ENCODE results near the gene MYO3B. TPM values are rescaled to one million over a fixed set of nuclear protein-coding genes. Genes with fewer than 3 reads are reported as not detected.

MYO3B gene
- total RNA-seq, 1 experiment from 2014 or later = 0.63 TPM

GRCh38 chr2:170486730-170487129, 308.8 kb downstream of the MYO3B start:
- no CpG with 5 or more reads among the region's 3 CpGs for WGBS (ENCODE audit: extremely low coverage, insufficient read length, low lambda C conversion rate)
- Histone ChIP-seq H4K8ac (replicated peaks; ENCODE audit: insufficient read length, low read depth, low read length) (no peak overlapping the region), H3K4me2 (ENCODE audit: insufficient read depth, insufficient read length, low read length) (no peak overlapping the region), H3K23me2 (ENCODE audit: insufficient read length, low read depth, low read length, poor library complexity, severe bottlenecking) (no peaks in the 10 kb centered on the region), H3K27me3 (ENCODE audit: insufficient read depth, low read length) (no peaks in the 10 kb centered on the region), H3K27ac (ENCODE audit: insufficient read length, low read depth, low read length) (no peak overlapping the region), H3K56ac (ENCODE audit: insufficient read length, low read depth, low read length) (no peak overlapping the region), H3K79me1 (ENCODE audit: insufficient read depth, low read depth, low read length, poor library complexity, severe bottlenecking) (no peaks in the 10 kb centered on the region), H4K5ac (ENCODE audit: insufficient read length, low read depth, low read length) (no peak overlapping the region), H2BK12ac (ENCODE audit: insufficient read length, low read depth, low read length) (no peak overlapping the region), H4K91ac (ENCODE audit: insufficient read length, low read depth, low read length) (no peak overlapping the region), H3K18ac (ENCODE audit: insufficient read length, low read depth, low read length) (no peak overlapping the region), H2BK120ac (ENCODE audit: low read depth, low read length, poor library complexity, severe bottlenecking) (no peak overlapping the region), H3K9me3 (ENCODE audit: control insufficient read depth, low read depth, low read length) (no peaks in the 10 kb centered on the region), H3K23ac (ENCODE audit: insufficient read length, low read depth, low read length) (no peak overlapping the region), H2BK15ac (ENCODE audit: low read depth, low read length) (no peak overlapping the region), H2BK20ac (ENCODE audit: low read depth, low read length, poor library complexity, severe bottlenecking) (no peak overlapping the region), H3K4ac (ENCODE audit: low read depth, low read length) (no peak overlapping the region), H2AFZ (ENCODE audit: low read length) (no peak overlapping the region), H2AK5ac (ENCODE audit: insufficient read length, low read length) (no peak overlapping the region), H3K79me2 (ENCODE audit: insufficient read depth, low read length) (no peaks in the 10 kb centered on the region), H2BK5ac (ENCODE audit: insufficient read length, low read length) (no peak overlapping the region), H3K4me1 (ENCODE audit: insufficient read depth, low read length) (no peaks in the 10 kb centered on the region), H3K14ac (ENCODE audit: insufficient read depth, low read length) (no peak overlapping the region), H3K9ac (ENCODE audit: extremely low read depth, insufficient read length, low read length) (no peak overlapping the region), H3T11ph (ENCODE audit: low read length) (no peak overlapping the region), H4K20me1 (ENCODE audit: control insufficient read depth, insufficient read depth, insufficient read length) (no peaks in the 10 kb centered on the region)
- Mint-ChIP-seq H3K27ac (no peak overlapping the region), H3K9me3 (no peaks in the 10 kb centered on the region), H3K27me3 (ENCODE audit: low read depth) (peaks cover 2% of the 10 kb centered on the region), H3K36me3 (ENCODE audit: insufficient read depth in 1 of 3, low read depth in 3 of 3) (peaks cover 0 to 2% (median 0%) of the 10 kb centered on the region in 3 experiments; a peak in 1 of 7 replicates), H3K4me1 (peaks cover 0 to 6% of the 10 kb centered on the region in 2 experiments; a peak in 2 of 4 replicates), H3K4me3 (no peak overlapping the region)
- DNase-seq = no peak
- TF ChIP-seq CTCF (conservative IDR thresholded peaks at IDR 0.05) = no peak; the same call in 2 of the 3 replicates

All from H9 (cell line).